K562 (cell line): ENCODE measurements around the gene RARRES2. TPM values are rescaled to one million over a fixed set of nuclear protein-coding genes. Genes with fewer than 3 reads are reported as not detected.

Experiments
- IFI16 ChIP-seq: fragments of 250-450 bp; sonication (Bioruptor Pico); IDR thresholded peaks from 2 replicates; pipeline ENCODE4 v2.1.2; 2022; ENCODE audit warnings: mild to moderate bottlenecking, inconsistent platforms
- KAT2B ChIP-seq: IDR thresholded peaks from one replicate; pipeline ENCODE4 v1.6.1; 2012; ENCODE audit warnings: low read depth, mild to moderate bottlenecking, control low read depth, inconsistent platforms, low read length, moderate library complexity
- KLF1 ChIP-seq: fragments of 450-650 bp; IDR thresholded peaks from 2 replicates; pipeline ENCODE4 v1.6.1; 2016; ENCODE audit warnings: missing genetic modification characterization, missing compliant biosample characterization
- MCM2 ChIP-seq: fragments of 450-650 bp; IDR thresholded peaks from 2 replicates; pipeline ENCODE4 v1.6.1; 2017; ENCODE audit warnings: low read depth, mild to moderate bottlenecking
- NFATC3 ChIP-seq: fragments of 450-650 bp; IDR thresholded peaks from 2 replicates; pipeline ENCODE4 v1.6.1; 2017; ENCODE audit warnings: mild to moderate bottlenecking
- OTX1 ChIP-seq: fragments of 450-650 bp; formaldehyde crosslinking; IDR thresholded peaks from 2 replicates; pipeline ENCODE4 v1.4.0; 2022; ENCODE audit warnings: mild to moderate bottlenecking
- RBM25 ChIP-seq: fragments of 200-400 bp; formaldehyde crosslinking; IDR thresholded peaks from 2 replicates; pipeline ENCODE4 v1.6.1; 2018; ENCODE audit warnings: low read length, low read depth, moderate library complexity; ENCODE audit not compliant: severe bottlenecking
- U2AF2 ChIP-seq: fragments of 200-400 bp; formaldehyde crosslinking; optimal IDR thresholded peaks from 2 replicates; pipeline ENCODE3; 2017; ENCODE audit warnings: low read depth, mild to moderate bottlenecking, low read length
- ZBTB17 ChIP-seq: fragments of 450-650 bp; formaldehyde crosslinking; IDR thresholded peaks from 2 replicates; pipeline ENCODE4 v1.4.0; 2020; ENCODE audit warnings: mild to moderate bottlenecking
- ZNF12 ChIP-seq: sonication (generic); formaldehyde crosslinking; IDR thresholded peaks from 2 replicates; pipeline ENCODE4 v1.4.0; 2020; ENCODE audit warnings: mild to moderate bottlenecking, missing genetic modification reagents
- ZNF23 ChIP-seq: fragments of 250-450 bp; sonication (Bioruptor Pico); IDR thresholded peaks from 2 replicates; pipeline ENCODE4 v1.4.0; 2020; ENCODE audit warnings: mild to moderate bottlenecking
- ZNF316 ChIP-seq: fragments of 450-650 bp; IDR thresholded peaks from 2 replicates; pipeline ENCODE4 v1.6.1; 2016
- ZNF561 ChIP-seq: fragments of 450-650 bp; formaldehyde crosslinking; conservative IDR thresholded peaks from 2 replicates; pipeline ENCODE4 v1.4.0; 2020; ENCODE audit warnings: mild to moderate bottlenecking, moderate library complexity
- ZNF699 ChIP-seq: fragments of 250-450 bp; sonication (Bioruptor Pico); IDR thresholded peaks from 2 replicates; pipeline ENCODE4 v1.8.0; 2021; ENCODE audit warnings: mild to moderate bottlenecking, moderate library complexity; ENCODE audit not compliant: insufficient replicate concordance
- ZNF76 ChIP-seq: fragments of 250-450 bp; sonication (Bioruptor Pico); IDR thresholded peaks from 2 replicates; pipeline ENCODE4 v1.4.0; 2020; ENCODE audit warnings: mild to moderate bottlenecking, moderate library complexity, borderline replicate concordance
- polyA plus RNA-seq, 8 experiments: library from polyadenylated mRNA; depleted of rRNA in 4 of 8; stranded (reverse) in 5 of 8; unstranded in 3 of 8; fragments of >200 nt; fragmentation: Nextera tagmentation in 2 of 8; fragmentation: Illumina TruSeq in 1 of 8; extraction: Ambion mirVana in 2 of 8; extraction: Trizol in 1 of 8; gene quantifications; 2 replicates each; pipeline versions ENCODE4 v1.2.1 to v1.2.3, GENCODE V29; 2011 to 2014; ENCODE audit warnings: inconsistent platforms in 1 of 8, missing spikeins in 1 of 8
- total RNA-seq, 7 experiments: library from RNA; depleted of rRNA in 6 of 7; stranded (reverse); fragments of >200 nt in 6 of 7; fragmentation: Illumina TruSeq in 2 of 7; extraction: Trizol in 2 of 7; gene quantifications; 2 replicates each; pipeline versions ENCODE4 v1.2.1 to v1.2.3, GENCODE V29; 2011 to 2021; ENCODE audit warnings: low replicate concordance in 1 of 7
- TF ChIP-seq, protein P1 (sequence below): sonication (generic); formaldehyde crosslinking; IDR thresholded peaks from 2 replicates; pipeline ENCODE4 v1.8.1; 2023; ENCODE audit warnings: missing genetic modification reagents, mild to moderate bottlenecking, borderline replicate concordance
- TF ChIP-seq, protein P2 (sequence below): fragments of 450-650 bp; formaldehyde crosslinking; IDR thresholded peaks from 2 replicates; pipeline ENCODE4 v1.4.0; 2020; ENCODE audit warnings: mild to moderate bottlenecking, mixed read lengths
- TF ChIP-seq, protein P3 (sequence below): fragments of 250-450 bp; sonication (Bioruptor Pico); IDR thresholded peaks from 2 replicates; pipeline ENCODE4 v1.8.0; 2022; ENCODE audit warnings: inconsistent platforms, mild to moderate bottlenecking, moderate library complexity, borderline replicate concordance

RARRES2 gene
- total and polyA plus RNA-seq, 9 of the 15 experiments (the other 6 are each of a cell fraction or from before 2014, with no cell fraction given), result 0.11 to 1.7 (median 0.23) TPM; not detected in 6

DNA sequence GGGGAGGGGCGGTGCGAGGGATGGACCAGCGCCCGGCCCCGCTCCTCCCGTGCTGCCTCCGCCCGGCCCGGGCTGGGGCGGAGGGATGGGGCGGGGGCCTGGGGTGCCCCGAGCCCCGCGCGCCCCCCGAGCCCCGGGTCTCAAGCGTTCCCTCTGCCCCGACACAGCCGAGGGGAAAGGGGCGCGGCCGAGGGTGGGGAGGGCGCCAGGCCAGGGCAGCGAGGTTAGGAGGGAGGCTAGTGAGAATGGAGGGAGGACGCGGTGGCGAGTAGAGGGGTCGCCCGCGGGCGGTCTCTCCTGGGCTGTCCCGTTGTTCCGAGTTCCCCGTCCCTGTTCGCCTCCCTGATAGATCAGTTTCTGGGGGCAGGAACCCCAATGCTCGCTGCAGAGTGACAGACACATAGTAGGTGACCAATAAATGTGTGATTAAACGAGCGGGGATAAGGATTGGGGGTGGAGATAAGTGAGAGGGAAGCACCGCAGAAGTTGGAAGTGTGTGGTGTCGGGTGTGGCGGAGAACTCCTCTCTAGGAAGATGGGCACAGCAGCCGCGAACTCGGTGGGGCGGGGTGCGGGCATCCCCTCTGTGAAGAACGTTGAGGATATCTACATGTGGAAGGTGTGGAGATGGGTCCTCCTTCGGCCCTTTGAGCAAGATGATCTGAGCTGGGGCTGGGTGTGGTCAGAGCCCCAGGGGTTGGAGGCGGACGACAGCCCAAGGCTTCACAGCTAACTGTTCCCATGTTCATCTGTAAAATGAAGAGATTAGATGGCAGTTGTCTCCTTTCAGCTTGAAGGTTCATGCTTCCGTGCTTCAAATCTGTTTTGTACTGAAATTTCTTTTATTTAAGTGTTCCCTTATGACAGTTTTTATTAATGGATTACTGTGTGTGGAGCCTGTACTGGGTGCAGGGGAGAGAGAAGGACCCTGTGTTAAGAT is 38.3 kb upstream of the RARRES2 start (continued):
- TF ChIP-seq, protein P1, sequence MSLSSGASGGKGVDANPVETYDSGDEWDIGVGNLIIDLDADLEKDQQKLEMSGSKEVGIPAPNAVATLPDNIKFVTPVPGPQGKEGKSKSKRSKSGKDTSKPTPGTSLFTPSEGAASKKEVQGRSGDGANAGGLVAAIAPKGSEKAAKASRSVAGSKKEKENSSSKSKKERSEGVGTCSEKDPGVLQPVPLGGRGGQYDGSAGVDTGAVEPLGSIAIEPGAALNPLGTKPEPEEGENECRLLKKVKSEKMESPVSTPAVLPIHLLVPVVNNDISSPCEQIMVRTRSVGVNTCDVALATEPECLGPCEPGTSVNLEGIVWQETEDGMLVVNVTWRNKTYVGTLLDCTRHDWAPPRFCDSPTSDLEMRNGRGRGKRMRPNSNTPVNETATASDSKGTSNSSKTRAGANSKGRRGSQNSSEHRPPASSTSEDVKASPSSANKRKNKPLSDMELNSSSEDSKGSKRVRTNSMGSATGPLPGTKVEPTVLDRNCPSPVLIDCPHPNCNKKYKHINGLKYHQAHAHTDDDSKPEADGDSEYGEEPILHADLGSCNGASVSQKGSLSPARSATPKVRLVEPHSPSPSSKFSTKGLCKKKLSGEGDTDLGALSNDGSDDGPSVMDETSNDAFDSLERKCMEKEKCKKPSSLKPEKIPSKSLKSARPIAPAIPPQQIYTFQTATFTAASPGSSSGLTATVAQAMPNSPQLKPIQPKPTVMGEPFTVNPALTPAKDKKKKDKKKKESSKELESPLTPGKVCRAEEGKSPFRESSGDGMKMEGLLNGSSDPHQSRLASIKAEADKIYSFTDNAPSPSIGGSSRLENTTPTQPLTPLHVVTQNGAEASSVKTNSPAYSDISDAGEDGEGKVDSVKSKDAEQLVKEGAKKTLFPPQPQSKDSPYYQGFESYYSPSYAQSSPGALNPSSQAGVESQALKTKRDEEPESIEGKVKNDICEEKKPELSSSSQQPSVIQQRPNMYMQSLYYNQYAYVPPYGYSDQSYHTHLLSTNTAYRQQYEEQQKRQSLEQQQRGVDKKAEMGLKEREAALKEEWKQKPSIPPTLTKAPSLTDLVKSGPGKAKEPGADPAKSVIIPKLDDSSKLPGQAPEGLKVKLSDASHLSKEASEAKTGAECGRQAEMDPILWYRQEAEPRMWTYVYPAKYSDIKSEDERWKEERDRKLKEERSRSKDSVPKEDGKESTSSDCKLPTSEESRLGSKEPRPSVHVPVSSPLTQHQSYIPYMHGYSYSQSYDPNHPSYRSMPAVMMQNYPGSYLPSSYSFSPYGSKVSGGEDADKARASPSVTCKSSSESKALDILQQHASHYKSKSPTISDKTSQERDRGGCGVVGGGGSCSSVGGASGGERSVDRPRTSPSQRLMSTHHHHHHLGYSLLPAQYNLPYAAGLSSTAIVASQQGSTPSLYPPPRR (CRISPR knock-in tag), result no peak
- TF ChIP-seq RBM25, result no peak
- TF ChIP-seq KLF1, result no peak
- no peak for TF ChIP-seq NFATC3
- TF ChIP-seq ZNF23 (CRISPR knock-in tag), result no peak
- no peak for TF ChIP-seq ZBTB17 (CRISPR knock-in tag)
- no peak for TF ChIP-seq IFI16 (CRISPR knock-in tag)
- no peak for TF ChIP-seq ZNF316
- TF ChIP-seq ZNF76 (CRISPR knock-in tag), result no peak
- no peak for TF ChIP-seq ZNF12 (CRISPR knock-in tag)
- TF ChIP-seq OTX1 (CRISPR knock-in tag), result peak; percentile 57; the same call in 1 of the 2 replicates
- TF ChIP-seq, protein P2, sequence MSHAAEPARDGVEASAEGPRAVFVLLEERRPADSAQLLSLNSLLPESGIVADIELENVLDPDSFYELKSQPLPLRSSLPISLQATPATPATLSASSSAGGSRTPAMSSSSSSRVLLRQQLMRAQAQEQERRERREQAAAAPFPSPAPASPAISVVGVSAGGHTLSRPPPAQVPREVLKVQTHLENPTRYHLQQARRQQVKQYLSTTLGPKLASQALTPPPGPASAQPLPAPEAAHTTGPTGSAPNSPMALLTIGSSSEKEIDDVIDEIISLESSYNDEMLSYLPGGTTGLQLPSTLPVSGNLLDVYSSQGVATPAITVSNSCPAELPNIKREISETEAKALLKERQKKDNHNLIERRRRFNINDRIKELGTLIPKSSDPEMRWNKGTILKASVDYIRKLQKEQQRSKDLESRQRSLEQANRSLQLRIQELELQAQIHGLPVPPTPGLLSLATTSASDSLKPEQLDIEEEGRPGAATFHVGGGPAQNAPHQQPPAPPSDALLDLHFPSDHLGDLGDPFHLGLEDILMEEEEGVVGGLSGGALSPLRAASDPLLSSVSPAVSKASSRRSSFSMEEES, result no peak
- TF ChIP-seq, protein P3, sequence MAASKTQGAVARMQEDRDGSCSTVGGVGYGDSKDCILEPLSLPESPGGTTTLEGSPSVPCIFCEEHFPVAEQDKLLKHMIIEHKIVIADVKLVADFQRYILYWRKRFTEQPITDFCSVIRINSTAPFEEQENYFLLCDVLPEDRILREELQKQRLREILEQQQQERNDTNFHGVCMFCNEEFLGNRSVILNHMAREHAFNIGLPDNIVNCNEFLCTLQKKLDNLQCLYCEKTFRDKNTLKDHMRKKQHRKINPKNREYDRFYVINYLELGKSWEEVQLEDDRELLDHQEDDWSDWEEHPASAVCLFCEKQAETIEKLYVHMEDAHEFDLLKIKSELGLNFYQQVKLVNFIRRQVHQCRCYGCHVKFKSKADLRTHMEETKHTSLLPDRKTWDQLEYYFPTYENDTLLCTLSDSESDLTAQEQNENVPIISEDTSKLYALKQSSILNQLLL, result no peak
- TF ChIP-seq ZNF561 (CRISPR knock-in tag), result no peak
- TF ChIP-seq U2AF2, result no peak
- no peak for TF ChIP-seq MCM2
- no peak for TF ChIP-seq KAT2B
- TF ChIP-seq ZNF699 (CRISPR knock-in tag), result no peak
